Renal cortex interstitium (tissue), 11 donors: ENCODE data around the gene RTCB. TPM values are rescaled to one million over a fixed set of nuclear protein-coding genes. Genes with fewer than 3 reads are reported as not detected.
"Not testable (repeated sequence)": the region's sequence is repeated elsewhere in the genome, so short reads cannot be mapped to it uniquely, and the experiment has no call there.

Experiments used
- DNase-seq, 11 donors: peaks; one replicate each; pipeline ENCODE4 v3.0.0-alpha.2; 2013; ENCODE audit warnings: low read depth in 9 of 11, low spot score in 4 of 11; ENCODE audit errors: extremely low read depth in 1 of 11
- polyA plus RNA-seq, 3 donors: library from polyadenylated mRNA; unstranded; fragments of 120-200 nt; gene quantifications; one replicate each; pipeline ENCODE4 v1.2.1, GENCODE V29; 2013; ENCODE audit not compliant: insufficient read length in 3 of 3

Gene RTCB
- polyA plus RNA-seq, 3 donors: 98.1 to 111 (median 110) TPM

GRCh38 chr22:32353840-32354239 lies 58.2 kb downstream of the RTCB start:
- DNase-seq: no peak

- DNase-seq: no peak
Observed at GRCh38 chr22:32353292-32353691, 58.8 kb downstream of the RTCB start.

- DNase-seq: no peak
Observed at GRCh38 chr22:32352681-32353080, 59.4 kb downstream of the RTCB start.

- not testable (repeated sequence) for DNase-seq
Observed at GRCh38 chr22:32351875-32352274, 60.2 kb downstream of the RTCB start.

- no peak for DNase-seq
Observed at GRCh38 chr22:32348031-32348611, 63.9 kb downstream of the RTCB start.

- DNase-seq: no peak
Observed at GRCh38 chr22:32343941-32344340, 68.1 kb downstream of the RTCB start.

- no peak for DNase-seq
Observed at GRCh38 chr22:32342977-32343376, 69.1 kb downstream of the RTCB start.

GRCh38 chr22:32341122-32341740 lies 70.8 kb downstream of the RTCB start:
- DNase-seq: peak in 6 of 11 donors; percentile 13 to 38 (median 26)

- DNase-seq: no peak
Observed at GRCh38 chr22:32340411-32340810, 71.6 kb downstream of the RTCB start.

GRCh38 chr22:32339190-32340012 lies 72.6 kb downstream of the RTCB start:
- DNase-seq: no peak

GRCh38 chr22:32338757-32339156 lies 73.3 kb downstream of the RTCB start:
- DNase-seq: no peak

Other genes starting within 250 kb of the RTCB start
- under 1 TPM; 0.20 to 0.75 (median 0.35) TPM for gene RFPL2, start 207.2 kb downstream of the RTCB start, polyA plus RNA-seq
- gene SLC5A4, start 156.9 kb downstream of the RTCB start, polyA plus RNA-seq: 1 to 10 TPM in 2 of 3 donors, under 1 TPM in 1; 0.62 to 1.9 (median 1.6) TPM
- gene RFPL3, start 54.4 kb downstream of the RTCB start, polyA plus RNA-seq: under 1 TPM in 1 of 3 donors, not detected in 2; 0.18 TPM
- not detected for gene BPIFC, start 52.2 kb upstream of the RTCB start, polyA plus RNA-seq
- 100 to 1,000 TPM; 107 to 118 (median 117) TPM for gene FBXO7, start 62.6 kb upstream of the RTCB start, polyA plus RNA-seq